HEK293T (cell line): ENCODE data around the gene PRDM16.

ENCODE experiments used
- CTCF ChIA-PET: fragments of 350-600 bp; formaldehyde crosslinking; extraction: SDS; loops from one replicate; lab custom pipeline; 2021; ENCODE audit warnings: antibody characterized with exemption, inconsistent platforms; lab: Yijun Ruan, JAX
- POLR2A ChIA-PET: fragments of 350-600 bp; formaldehyde crosslinking; extraction: SDS; loops from one replicate; lab custom pipeline; 2020; ENCODE audit warnings: antibody characterized with exemption, inconsistent platforms; lab: Yijun Ruan, JAX
- DNase-seq: peaks from one replicate; pipeline ENCODE4 v3.0.0; 2012; ENCODE audit warnings: mixed read lengths; ENCODE audit errors: extremely low spot score
- ARNT ChIP-seq: fragments of 450-650 bp; IDR thresholded peaks from 2 replicates; pipeline ENCODE4 v1.6.1; 2017; ENCODE audit warnings: mild to moderate bottlenecking
- BHLHE40 ChIP-seq: fragments of 450-650 bp; IDR thresholded peaks from 2 replicates; pipeline ENCODE4 v1.6.1; 2016; ENCODE audit warnings: mild to moderate bottlenecking, moderate library complexity, borderline replicate concordance
- CTBP1 ChIP-seq: fragments of 450-650 bp; IDR thresholded peaks from 2 replicates; pipeline ENCODE4 v1.6.1; 2016; ENCODE audit warnings: borderline replicate concordance
- ELF4 ChIP-seq: fragments of 450-650 bp; IDR thresholded peaks from 2 replicates; pipeline ENCODE4 v1.6.1; 2017; ENCODE audit warnings: antibody characterized with exemption
- FOXA1 ChIP-seq: fragments of 450-650 bp; IDR thresholded peaks from 2 replicates; pipeline ENCODE4 v1.6.1; 2016; ENCODE audit warnings: mild to moderate bottlenecking
- FOXK2 ChIP-seq: fragments of 450-650 bp; IDR thresholded peaks from 2 replicates; pipeline ENCODE4 v1.6.1; 2016; ENCODE audit warnings: mild to moderate bottlenecking
- FOXM1 ChIP-seq: fragments of 450-650 bp; IDR thresholded peaks from 2 replicates; pipeline ENCODE4 v1.6.1; 2017; ENCODE audit warnings: mild to moderate bottlenecking, borderline replicate concordance
- HDGF ChIP-seq: fragments of 450-650 bp; IDR thresholded peaks from 2 replicates; pipeline ENCODE4 v1.6.1; 2017; ENCODE audit warnings: antibody characterized with exemption, borderline replicate concordance
- L3MBTL2 ChIP-seq: fragments of 450-650 bp; conservative IDR thresholded peaks from 2 replicates; pipeline ENCODE4 v1.6.1; 2016; ENCODE audit warnings: mild to moderate bottlenecking
- LEF1 ChIP-seq: fragments of 450-650 bp; IDR thresholded peaks from 2 replicates; pipeline ENCODE4 v1.6.1; 2017; ENCODE audit warnings: mild to moderate bottlenecking, borderline replicate concordance
- NFRKB ChIP-seq: fragments of 450-650 bp; IDR thresholded peaks from 2 replicates; pipeline ENCODE4 v1.6.1; 2016; ENCODE audit warnings: mild to moderate bottlenecking, moderate library complexity
- SP1 ChIP-seq: fragments of 450-650 bp; IDR thresholded peaks from 2 replicates; pipeline ENCODE4 v1.6.1; 2017
- SUZ12 ChIP-seq: fragments of 450-650 bp; IDR thresholded peaks from 2 replicates; pipeline ENCODE4 v1.6.1; 2016; ENCODE audit warnings: mild to moderate bottlenecking
- TARDBP ChIP-seq: fragments of 450-650 bp; IDR thresholded peaks from 2 replicates; pipeline ENCODE4 v1.6.1; 2016
- ZNF384 ChIP-seq: fragments of 450-650 bp; IDR thresholded peaks from 2 replicates; pipeline ENCODE4 v1.6.1; 2016
- TF ChIP-seq, protein P1 (sequence below): fragments of 450-650 bp; IDR thresholded peaks from 2 replicates; pipeline ENCODE4 v1.6.1; 2016

Gene PRDM16

DNA sequence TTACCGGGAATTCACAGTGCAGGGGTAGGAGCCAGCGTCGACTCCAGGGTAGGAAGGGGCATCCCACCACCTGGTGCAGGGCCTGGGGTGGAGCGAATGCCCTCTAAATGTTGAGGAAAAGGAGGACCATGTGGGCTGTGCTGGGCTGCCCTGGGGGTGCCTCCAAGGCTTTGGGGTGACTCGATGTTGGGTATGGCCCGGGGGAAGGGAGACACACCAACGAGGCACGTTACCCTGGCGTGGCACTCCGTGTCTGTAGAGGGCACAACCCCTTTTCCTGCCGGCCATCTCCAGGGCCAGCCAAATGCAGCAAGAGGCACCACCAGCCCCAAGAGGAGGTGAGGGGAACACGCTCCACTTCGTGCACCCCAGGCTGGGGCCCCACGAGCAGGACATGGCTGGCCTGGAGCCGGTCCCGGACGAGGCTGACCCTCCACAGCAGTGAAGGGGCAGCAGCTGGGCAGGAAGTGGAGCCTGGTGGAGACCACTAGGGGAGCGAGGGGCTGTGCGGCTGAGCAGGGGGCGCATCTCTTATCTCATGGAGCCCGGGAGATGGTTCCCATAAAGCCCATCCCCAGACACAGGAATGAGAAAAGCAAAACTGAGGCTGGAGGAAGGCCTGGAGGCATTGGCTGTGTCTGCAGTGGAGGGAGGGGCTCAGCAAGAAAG, 36.5 kb upstream of the PRDM16 start:
- POLR2A ChIA-PET: no interaction called here
- CTCF ChIA-PET: no interaction called here
- no peak for DNase-seq

DNA sequence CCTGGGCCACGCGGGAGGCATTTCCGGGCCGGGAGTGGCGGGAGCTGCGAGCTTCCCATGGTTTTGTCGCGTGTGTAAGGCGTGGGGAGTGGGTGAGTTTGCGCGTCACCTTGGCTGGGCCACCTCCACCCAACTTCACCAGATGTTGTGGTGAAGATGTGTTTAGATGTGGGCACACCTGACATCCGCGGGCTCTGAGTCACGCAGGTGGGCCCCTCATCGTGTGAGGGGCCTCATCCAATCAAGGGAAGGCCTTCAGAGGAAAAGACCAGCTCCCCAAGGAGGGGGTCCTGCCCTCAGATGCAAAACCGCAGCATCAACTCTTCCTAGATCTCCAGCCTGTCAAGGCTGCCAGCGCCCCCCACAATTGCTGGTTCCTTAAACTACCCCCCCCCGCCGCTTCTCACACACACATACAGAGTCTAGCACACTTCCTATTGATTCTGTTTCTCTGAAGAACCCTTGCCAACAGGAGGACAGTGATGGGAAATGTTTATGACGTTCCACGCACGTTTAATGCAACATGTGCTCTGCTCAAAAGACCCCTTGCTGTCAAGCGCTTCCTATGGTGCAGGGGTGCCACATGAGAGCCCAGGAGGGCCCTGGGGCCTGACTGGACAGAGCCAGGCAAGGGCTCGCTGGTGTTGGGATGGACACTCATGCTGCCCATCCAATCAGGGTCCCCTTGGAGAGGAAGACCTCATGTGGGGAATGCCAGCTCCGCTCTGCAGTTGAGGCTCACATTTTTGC, 35.8 kb upstream of the PRDM16 start:
- no peak for DNase-seq
- ChIA-PET POLR2A (no interaction called here), CTCF (no interaction called here)
- no peak for TF ChIP-seq ARNT
- no peak for TF ChIP-seq BHLHE40
- TF ChIP-seq CTBP1: no peak
- no peak for TF ChIP-seq FOXK2
- no peak for TF ChIP-seq L3MBTL2
- TF ChIP-seq ELF4: no peak
- no peak for TF ChIP-seq FOXM1
- TF ChIP-seq, protein P1, sequence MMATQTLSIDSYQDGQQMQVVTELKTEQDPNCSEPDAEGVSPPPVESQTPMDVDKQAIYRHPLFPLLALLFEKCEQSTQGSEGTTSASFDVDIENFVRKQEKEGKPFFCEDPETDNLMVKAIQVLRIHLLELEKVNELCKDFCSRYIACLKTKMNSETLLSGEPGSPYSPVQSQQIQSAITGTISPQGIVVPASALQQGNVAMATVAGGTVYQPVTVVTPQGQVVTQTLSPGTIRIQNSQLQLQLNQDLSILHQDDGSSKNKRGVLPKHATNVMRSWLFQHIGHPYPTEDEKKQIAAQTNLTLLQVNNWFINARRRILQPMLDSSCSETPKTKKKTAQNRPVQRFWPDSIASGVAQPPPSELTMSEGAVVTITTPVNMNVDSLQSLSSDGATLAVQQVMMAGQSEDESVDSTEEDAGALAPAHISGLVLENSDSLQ: no peak

More for the DNA sequence above, 36.5 kb upstream of the PRDM16 start:
- no peak for TF ChIP-seq HDGF
- TF ChIP-seq, protein P1: no peak
- TF ChIP-seq LEF1: no peak
- no peak for TF ChIP-seq TARDBP
- TF ChIP-seq ELF4: no peak
- no peak for TF ChIP-seq ZNF384
- no peak for TF ChIP-seq CTBP1

DNA sequence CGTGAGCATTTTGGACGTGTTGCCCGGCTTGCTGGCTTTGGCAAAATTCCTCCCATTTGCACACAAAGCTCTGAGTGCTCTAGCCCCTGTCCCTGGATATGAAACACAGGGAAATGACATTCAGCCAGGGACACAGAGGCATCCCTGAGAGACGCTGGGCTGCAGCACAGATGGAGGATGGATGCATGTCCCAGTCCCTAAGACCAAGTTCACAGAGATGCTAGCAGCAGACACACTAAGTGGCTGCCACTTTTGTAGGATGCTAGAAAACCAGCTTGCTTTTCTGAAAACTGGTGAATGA, 35.3 kb upstream of the PRDM16 start:
- DNase-seq: no peak
- POLR2A ChIA-PET: no interaction called here
- CTCF ChIA-PET: no interaction called here
- TF ChIP-seq LEF1 (no peak), TARDBP (no peak)

DNA sequence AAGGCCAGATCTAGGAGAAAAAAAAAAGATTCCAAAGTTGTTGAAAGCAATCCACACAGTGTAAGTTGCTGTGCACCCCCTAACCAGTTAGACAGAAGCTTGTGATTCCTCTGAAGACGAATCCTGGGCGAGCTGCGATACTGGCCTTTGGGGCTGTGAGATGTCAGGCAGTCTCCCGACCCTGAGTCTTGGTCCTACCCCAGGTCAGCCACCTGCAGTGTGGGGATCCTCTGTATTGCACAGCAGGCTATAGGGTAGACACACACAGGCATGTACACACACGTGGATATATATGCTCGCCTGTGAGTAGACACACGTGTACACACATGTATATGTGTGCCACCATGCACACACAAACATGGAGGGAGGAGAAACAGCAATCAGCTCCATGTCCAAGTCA, 34.8 kb upstream of the PRDM16 start:
- ChIA-PET CTCF (no interaction called here), POLR2A (no interaction called here)
- no peak for DNase-seq
- TF ChIP-seq ELF4 (no peak), SUZ12 (no peak), ARNT (no peak), NFRKB (no peak), ZNF384 (no peak), FOXK2 (no peak), HDGF (no peak), LEF1 (no peak), FOXA1 (no peak), CTBP1 (no peak), SP1 (no peak), FOXM1 (no peak), BHLHE40 (no peak), L3MBTL2 (no peak)
- TF ChIP-seq, protein P1: no peak

- TF ChIP-seq NFRKB: no peak
- no peak for TF ChIP-seq BHLHE40
- no peak for TF ChIP-seq LEF1
- no peak for TF ChIP-seq ARNT
- TF ChIP-seq SP1: no peak
- TF ChIP-seq L3MBTL2: no peak
- TF ChIP-seq, protein P1: no peak
- TF ChIP-seq ZNF384: no peak
- no peak for TF ChIP-seq FOXK2
- no peak for TF ChIP-seq FOXA1
- TF ChIP-seq SUZ12: no peak
- TF ChIP-seq CTBP1: no peak
- no peak for TF ChIP-seq TARDBP
- no peak for TF ChIP-seq FOXM1
- TF ChIP-seq ELF4: no peak
- no peak for TF ChIP-seq HDGF
- no peak for DNase-seq
- ChIA-PET CTCF (no interaction called here), POLR2A (no interaction called here)
Observed at GRCh38 chr1:3034728-3035562, 34.1 kb upstream of the PRDM16 start.
